Suprapubic skin (tissue), 4 donors: ENCODE data around the gene DTNA. TPM values are rescaled to one million over a fixed set of nuclear protein-coding genes. Genes with fewer than 3 reads are reported as not detected.

ENCODE experiments used
- DNase-seq, 2 donors: peaks; one replicate each; pipeline ENCODE4 v3.0.0-alpha.2; 2019; ENCODE audit warnings: low spot score in 2 of 2
- H3K27ac ChIP-seq: fragments of 200-600 bp; sonication (generic); one replicate; pipeline ENCODE4 v1.5.1; 2019
- H3K27me3 ChIP-seq: fragments of 200-600 bp; sonication (generic); one replicate; pipeline ENCODE4 v1.5.1; 2019
- H3K36me3 ChIP-seq: fragments of 200-600 bp; sonication (generic); one replicate; pipeline ENCODE4 v1.5.1; 2019
- H3K4me1 ChIP-seq: fragments of 200-600 bp; sonication (generic); one replicate; pipeline ENCODE4 v1.5.1; 2019
- H3K4me3 ChIP-seq: fragments of 200-600 bp; sonication (generic); one replicate; pipeline ENCODE4 v1.5.1; 2019; ENCODE audit warnings: mild to moderate bottlenecking
- H3K9me3 ChIP-seq: fragments of 200-600 bp; sonication (generic); one replicate; pipeline ENCODE4 v1.5.1; 2019
- CTCF ChIP-seq, 2 donors: fragments of 200-600 bp in 1 of 2; fragments of 450-650 bp in 1 of 2; sonication (generic) in 1 of 2; IDR thresholded peaks; one replicate each; pipeline ENCODE4 v1.5.1; 2016 to 2019; ENCODE audit warnings: antibody characterized with exemption in 2 of 2, mild to moderate bottlenecking in 1 of 2, moderate library complexity in 1 of 2
- EP300 ChIP-seq: sonication (generic); formaldehyde crosslinking; IDR thresholded peaks from one replicate; pipeline ENCODE4 v1.6.1; 2017; ENCODE audit warnings: antibody characterized with exemption
- POLR2A ChIP-seq, 2 donors: fragments of 450-650 bp; IDR thresholded peaks; one replicate each; pipeline ENCODE4 v1.6.1; 2017; ENCODE audit warnings: antibody characterized with exemption in 2 of 2, mild to moderate bottlenecking in 2 of 2, moderate library complexity in 2 of 2
- POLR2AphosphoS5 ChIP-seq, 3 donors: sonication (generic); formaldehyde crosslinking; IDR thresholded peaks; one replicate each; pipeline ENCODE4 v1.6.1; 2017; ENCODE audit warnings: antibody characterized with exemption in 3 of 3
- WGBS: methylation state at CpG from one replicate; pipeline ENCODE4 v1.1.5; 2018; 5-methylcytosine and 5-hydroxymethylcytosine counted together
- total RNA-seq, 4 donors: library from RNA; depleted of rRNA; stranded (reverse); fragments of >200 nt; gene quantifications; one replicate each; pipeline ENCODE4 v1.1.0, GENCODE V29; 2016

The DTNA gene
- total RNA-seq, 4 donors from 2014 or later, result 3.0 to 15.9 (median 5.1) TPM

- no peak for DNase-seq
- TF ChIP-seq POLR2A (IDR thresholded peaks at IDR 0.05) (no peak), POLR2AphosphoS5 (IDR thresholded peaks at IDR 0.05) (no peak), EP300 (no peak), CTCF (IDR thresholded peaks at IDR 0.05) (no peak)
- no peaks in the 10 kb centered on the region for H3K36me3 ChIP-seq
- no peaks in the 10 kb centered on the region for H3K4me1 ChIP-seq
- peaks cover 3% of the 10 kb centered on the region for H3K27me3 ChIP-seq
- WGBS, result 84% methylated on average over 1 of the region's 1 CpG
- no peak overlapping the region for H3K27ac ChIP-seq
- no peaks in the 10 kb centered on the region for H3K9me3 ChIP-seq
- H3K4me3 ChIP-seq, result no peak overlapping the region
Measured at GRCh38 chr18:34800381-34800780, 90.3 kb downstream of the DTNA start.

GRCh38 chr18:34801774-34802173 is 91.7 kb downstream of the DTNA start:
- 61% methylated on average over 2 of the region's 2 CpGs for WGBS

GRCh38 chr18:34802959-34803358 is 92.9 kb downstream of the DTNA start:
- WGBS, result 55% methylated on average over 3 of the region's 3 CpGs
- TF ChIP-seq POLR2AphosphoS5 (IDR thresholded peaks at IDR 0.05) (no peak), CTCF (IDR thresholded peaks at IDR 0.05) (no peak), EP300 (no peak), POLR2A (IDR thresholded peaks at IDR 0.05) (no peak)

More at GRCh38 chr18:34801774-34802173, 91.7 kb downstream of the DTNA start:
- Histone ChIP-seq H3K27ac (no peak overlapping the region), H3K4me1 (peaks cover 4% of the 10 kb centered on the region), H3K9me3 (no peaks in the 10 kb centered on the region), H3K27me3 (peaks cover 3% of the 10 kb centered on the region), H3K4me3 (no peak overlapping the region), H3K36me3 (no peaks in the 10 kb centered on the region)
- no peak for DNase-seq
- TF ChIP-seq POLR2A (IDR thresholded peaks at IDR 0.05) (no peak), CTCF (IDR thresholded peaks at IDR 0.05) (no peak), EP300 (no peak), POLR2AphosphoS5 (IDR thresholded peaks at IDR 0.05) (no peak)

GRCh38 chr18:34803877-34804400 is 93.8 kb downstream of the DTNA start:
- WGBS, result 72% methylated on average over 5 of the region's 5 CpGs
- Histone ChIP-seq H3K4me1 (peaks cover 11% of the 10 kb centered on the region), H3K4me3 (no peak overlapping the region), H3K27me3 (no peaks in the 10 kb centered on the region), H3K27ac (no peak overlapping the region), H3K9me3 (no peaks in the 10 kb centered on the region), H3K36me3 (no peaks in the 10 kb centered on the region)
- no peak for DNase-seq
- TF ChIP-seq POLR2A (IDR thresholded peaks at IDR 0.05) (no peak), CTCF (IDR thresholded peaks at IDR 0.05) (no peak), EP300 (no peak), POLR2AphosphoS5 (IDR thresholded peaks at IDR 0.05) (no peak)

More at GRCh38 chr18:34802959-34803358, 92.9 kb downstream of the DTNA start:
- no peaks in the 10 kb centered on the region for H3K27me3 ChIP-seq
- no peaks in the 10 kb centered on the region for H3K9me3 ChIP-seq
- no peak overlapping the region for H3K27ac ChIP-seq
- H3K4me3 ChIP-seq, result no peak overlapping the region
- peaks cover 11% of the 10 kb centered on the region for H3K4me1 ChIP-seq
- DNase-seq, result no peak
- H3K36me3 ChIP-seq, result no peaks in the 10 kb centered on the region

- no peak for DNase-seq
- no peak for TF ChIP-seq EP300
- no peak for TF ChIP-seq CTCF (IDR thresholded peaks at IDR 0.05)
- no peak for TF ChIP-seq POLR2A (IDR thresholded peaks at IDR 0.05)
- no peak for TF ChIP-seq POLR2AphosphoS5 (IDR thresholded peaks at IDR 0.05)
- 86% methylated on average over 7 of the region's 7 CpGs for WGBS
- H3K4me3 ChIP-seq, result no peak overlapping the region
- H3K4me1 ChIP-seq, result peaks cover 15% of the 10 kb centered on the region
- H3K36me3 ChIP-seq, result no peaks in the 10 kb centered on the region
- no peaks in the 10 kb centered on the region for H3K27me3 ChIP-seq
- no peak overlapping the region for H3K27ac ChIP-seq
- H3K9me3 ChIP-seq, result no peaks in the 10 kb centered on the region
Measured at GRCh38 chr18:34805103-34805877, 95.2 kb downstream of the DTNA start.
